Epithelial cell of umbilical artery (primary cell): Measurements from ENCODE around the gene NAGS. TPM values are rescaled to one million over a fixed set of nuclear protein-coding genes. Genes with fewer than 3 reads are reported as not detected.

Experiments used
- total RNA-seq: library from RNA; depleted of rRNA; stranded (reverse); fragments of >200 nt; gene quantifications from 2 replicates; pipeline ENCODE4 v1.2.3, GENCODE V29; 2014

The NAGS gene, protein sequence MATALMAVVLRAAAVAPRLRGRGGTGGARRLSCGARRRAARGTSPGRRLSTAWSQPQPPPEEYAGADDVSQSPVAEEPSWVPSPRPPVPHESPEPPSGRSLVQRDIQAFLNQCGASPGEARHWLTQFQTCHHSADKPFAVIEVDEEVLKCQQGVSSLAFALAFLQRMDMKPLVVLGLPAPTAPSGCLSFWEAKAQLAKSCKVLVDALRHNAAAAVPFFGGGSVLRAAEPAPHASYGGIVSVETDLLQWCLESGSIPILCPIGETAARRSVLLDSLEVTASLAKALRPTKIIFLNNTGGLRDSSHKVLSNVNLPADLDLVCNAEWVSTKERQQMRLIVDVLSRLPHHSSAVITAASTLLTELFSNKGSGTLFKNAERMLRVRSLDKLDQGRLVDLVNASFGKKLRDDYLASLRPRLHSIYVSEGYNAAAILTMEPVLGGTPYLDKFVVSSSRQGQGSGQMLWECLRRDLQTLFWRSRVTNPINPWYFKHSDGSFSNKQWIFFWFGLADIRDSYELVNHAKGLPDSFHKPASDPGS
- 3.2 and 13.4 TPM in 2 replicates for total RNA-seq

DNA sequence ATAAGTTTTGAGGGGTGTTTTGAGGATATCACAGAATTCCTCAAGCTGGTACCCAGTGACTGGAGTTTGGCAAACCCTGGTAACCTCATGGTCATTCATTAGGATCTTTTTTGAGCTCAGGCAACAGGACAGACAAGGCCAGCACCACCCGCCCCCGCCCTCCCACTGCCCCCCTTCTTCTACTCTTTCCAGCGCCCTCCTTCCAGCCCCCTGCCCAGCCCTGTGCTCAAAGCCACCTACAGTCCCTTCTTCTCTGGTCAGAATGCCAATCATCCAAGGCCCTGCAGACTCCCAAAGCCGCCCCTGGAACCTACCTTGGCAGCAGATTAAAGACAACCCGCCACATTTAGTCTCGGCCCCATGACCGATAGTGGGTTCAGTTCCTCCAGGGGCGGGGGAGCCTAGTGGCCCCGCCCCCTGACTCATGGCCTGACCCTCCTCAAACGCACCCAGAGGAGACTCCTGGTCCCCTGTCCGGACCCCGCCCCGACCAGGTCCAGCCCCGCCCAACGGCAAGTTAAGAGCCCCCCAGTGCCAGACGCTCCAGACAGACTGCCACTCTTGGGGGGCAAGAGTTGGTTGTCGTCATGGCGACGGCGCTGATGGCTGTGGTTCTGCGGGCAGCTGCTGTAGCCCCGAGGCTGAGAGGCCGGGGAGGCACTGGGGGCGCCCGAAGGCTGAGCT, at the start of gene NAGS:
TSS of gene NAGS (plus strand) at position 546 of the 684 bp plus-strand sequence. CDS start at position 588, 42 bp downstream.

DNA sequence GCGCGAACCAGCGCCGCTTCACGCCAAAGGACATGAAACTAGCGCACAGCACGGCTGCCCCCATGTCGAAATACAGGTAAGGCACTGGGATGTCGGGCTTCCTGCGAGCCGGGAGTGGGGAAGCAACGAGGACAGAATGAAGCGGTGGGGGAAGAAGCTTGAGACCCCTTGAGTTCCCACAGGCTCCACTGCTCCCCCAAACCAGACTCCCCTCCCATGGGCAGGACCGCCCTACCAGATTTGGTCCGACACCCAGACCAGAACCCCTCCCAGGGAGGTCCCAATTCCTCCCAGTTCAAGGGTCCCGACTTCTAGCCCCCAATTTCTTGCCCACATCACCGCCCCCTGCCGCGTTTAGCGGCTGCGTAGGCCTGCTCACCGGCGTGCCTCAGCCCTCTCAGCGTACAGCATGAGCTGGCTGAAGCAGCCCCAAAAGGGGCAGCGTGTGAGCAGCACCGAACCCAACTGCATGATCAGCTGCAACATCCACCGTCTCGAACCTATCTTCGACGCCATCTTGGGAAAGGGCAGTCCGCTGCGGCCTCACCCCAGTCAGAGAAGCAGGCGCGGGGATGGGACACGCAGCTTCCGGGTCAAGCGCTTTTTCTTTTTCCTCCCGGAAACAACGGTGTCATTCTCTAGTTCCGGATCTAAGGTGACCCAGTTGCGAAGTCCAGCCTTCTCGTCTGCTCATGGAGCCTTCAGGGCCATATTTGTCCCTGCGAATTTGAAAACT, 10.2 kb downstream of the NAGS start, which contains the start of gene TMEM101:
TSS of gene TMEM101 (minus strand) at position 527 of the 736 bp plus-strand sequence. CDS start at position 516, 11 bp downstream.

Other genes starting within 250 kb of the NAGS start
- gene SOST, start 245.8 kb upstream of the NAGS start, total RNA-seq, result not detected in 2 replicates
- gene DUSP3, start 225.6 kb upstream of the NAGS start, total RNA-seq, result 33.8 and 49.7 TPM in 2 replicates
- not detected in 2 replicates for gene CFAP97D1, start 224.2 kb upstream of the NAGS start, total RNA-seq
- gene MPP3, start 171.5 kb upstream of the NAGS start, total RNA-seq, result 5.5 and 6.8 TPM in 2 replicates
- gene CD300LG, start 157.4 kb upstream of the NAGS start, total RNA-seq, result not detected in 2 replicates
- gene MPP2, start 97.1 kb upstream of the NAGS start, total RNA-seq, result 0.97 and 1.7 TPM in 2 replicates
- not detected in 2 replicates for gene PPY, start 62.1 kb upstream of the NAGS start, total RNA-seq
- gene PYY, start 50.7 kb upstream of the NAGS start, total RNA-seq, result not detected in 2 replicates
- gene TMEM101, start 10.3 kb downstream of the NAGS start, total RNA-seq, result 83.3 and 104 TPM in 2 replicates
- gene LSM12, start 62.0 kb downstream of the NAGS start, total RNA-seq, result 33.0 and 35.4 TPM in 2 replicates
- gene G6PC3, start 66.1 kb downstream of the NAGS start, total RNA-seq, result 18.2 and 20.5 TPM in 2 replicates
- 18.5 and 20.7 TPM in 2 replicates for gene HDAC5, start 119.0 kb downstream of the NAGS start, total RNA-seq
- 1.6 and 1.7 TPM in 2 replicates for gene HROB, start 137.3 kb downstream of the NAGS start, total RNA-seq
- not detected in 2 replicates for gene ASB16, start 166.1 kb downstream of the NAGS start, total RNA-seq
- 19.5 and 21.1 TPM in 2 replicates for gene TMUB2, start 182.3 kb downstream of the NAGS start, total RNA-seq
- 38.3 and 49.5 TPM in 2 replicates for gene ATXN7L3, start 195.3 kb downstream of the NAGS start, total RNA-seq
- gene UBTF, start 215.1 kb downstream of the NAGS start, total RNA-seq, result 35.1 and 45.3 TPM in 2 replicates